MV-4-11 (cell line): Measurements from ENCODE around the gene KCNG2.

Experiments
- DNase-seq: peaks from one replicate; lab custom pipeline; 2025; lab: John Stamatoyannopoulos, UW

Gene KCNG2

GRCh38 chr18:79800371-79801180, 2.8 kb downstream of the KCNG2 start:
- no peak for DNase-seq

DNA sequence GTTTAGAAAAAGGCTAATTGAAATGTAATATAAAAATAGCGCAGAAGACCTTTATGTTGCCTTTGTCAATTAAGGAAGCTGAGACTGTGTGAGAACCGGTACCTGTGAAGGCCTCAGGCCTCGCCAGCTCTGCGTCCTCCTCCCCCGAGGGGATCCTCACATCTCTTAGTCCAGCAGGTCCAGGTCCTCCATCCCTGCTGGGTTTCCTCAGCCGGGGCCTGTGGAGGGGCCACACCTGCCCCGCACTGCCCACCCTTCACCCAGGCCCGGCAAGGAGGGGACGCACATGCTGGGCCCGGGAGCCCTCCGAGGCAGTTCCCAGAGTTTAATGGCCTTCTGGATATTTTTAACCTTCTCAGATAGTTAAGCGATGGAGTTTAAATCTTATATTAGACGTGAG, 3.5 kb downstream of the KCNG2 start:
- no peak for DNase-seq

- no peak for DNase-seq
Observed at GRCh38 chr18:79801641-79802040, 3.9 kb downstream of the KCNG2 start.

GRCh38 chr18:79802298-79802697, 4.6 kb downstream of the KCNG2 start:
- DNase-seq, result no peak

DNA sequence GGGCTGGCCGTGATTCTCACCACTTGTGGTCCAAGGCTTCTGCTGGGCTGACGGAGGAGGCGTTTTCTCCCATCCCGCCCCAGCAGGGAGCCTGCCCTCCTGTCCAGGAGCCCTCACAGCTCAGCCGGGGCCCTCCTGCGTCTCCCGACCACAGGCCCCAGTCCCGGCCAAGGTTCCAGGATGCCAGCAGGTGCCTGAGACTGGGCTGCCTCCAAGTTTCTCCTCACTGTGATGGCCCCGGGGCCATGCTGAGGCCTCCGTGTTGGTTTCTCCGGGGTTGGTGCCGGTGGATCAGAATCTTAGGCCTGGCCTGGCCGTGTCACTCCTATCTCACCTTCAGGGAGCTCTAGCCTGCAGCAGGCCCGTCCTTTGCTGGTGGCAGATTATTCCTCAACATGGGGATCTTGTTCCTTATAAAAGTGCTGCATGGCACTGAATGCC, 5.9 kb downstream of the KCNG2 start:
- no peak for DNase-seq

DNA sequence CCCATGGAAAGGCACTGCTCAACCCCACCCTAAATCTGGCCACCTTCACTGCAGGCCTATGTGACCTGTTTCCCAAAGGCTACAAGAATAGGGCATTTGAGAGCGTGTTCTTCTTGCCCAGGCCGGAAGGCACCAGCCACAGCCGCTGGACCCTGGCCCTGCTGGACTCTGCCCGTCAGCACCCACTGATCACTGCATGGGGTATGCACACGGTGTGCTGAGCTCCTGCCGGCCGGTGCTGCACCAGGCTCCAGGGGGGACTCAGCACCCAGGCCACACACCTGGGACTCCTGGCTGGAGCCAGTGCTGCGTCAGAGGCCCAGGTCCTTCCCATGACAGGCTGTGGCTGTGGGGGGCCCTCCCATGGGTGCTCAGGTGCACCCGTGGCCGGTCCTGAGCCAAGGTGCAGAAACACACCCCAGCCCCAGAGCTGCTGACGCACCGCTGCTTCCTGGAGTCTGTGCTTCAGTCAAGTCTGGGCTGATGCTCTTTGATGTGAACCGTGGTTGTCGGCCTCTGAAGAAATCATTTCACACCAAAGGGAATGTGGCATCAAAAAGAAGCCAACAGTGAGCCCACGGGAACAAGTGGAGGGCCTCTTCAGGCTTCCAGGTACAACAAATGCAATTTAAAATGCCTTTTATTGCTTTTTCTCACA, 6.5 kb downstream of the KCNG2 start:
- no peak for DNase-seq

GRCh38 chr18:79805211-79805887, 7.6 kb downstream of the KCNG2 start:
- no peak for DNase-seq

- no peak for DNase-seq
Observed at GRCh38 chr18:79805926-79806487, 8.3 kb downstream of the KCNG2 start.

DNA sequence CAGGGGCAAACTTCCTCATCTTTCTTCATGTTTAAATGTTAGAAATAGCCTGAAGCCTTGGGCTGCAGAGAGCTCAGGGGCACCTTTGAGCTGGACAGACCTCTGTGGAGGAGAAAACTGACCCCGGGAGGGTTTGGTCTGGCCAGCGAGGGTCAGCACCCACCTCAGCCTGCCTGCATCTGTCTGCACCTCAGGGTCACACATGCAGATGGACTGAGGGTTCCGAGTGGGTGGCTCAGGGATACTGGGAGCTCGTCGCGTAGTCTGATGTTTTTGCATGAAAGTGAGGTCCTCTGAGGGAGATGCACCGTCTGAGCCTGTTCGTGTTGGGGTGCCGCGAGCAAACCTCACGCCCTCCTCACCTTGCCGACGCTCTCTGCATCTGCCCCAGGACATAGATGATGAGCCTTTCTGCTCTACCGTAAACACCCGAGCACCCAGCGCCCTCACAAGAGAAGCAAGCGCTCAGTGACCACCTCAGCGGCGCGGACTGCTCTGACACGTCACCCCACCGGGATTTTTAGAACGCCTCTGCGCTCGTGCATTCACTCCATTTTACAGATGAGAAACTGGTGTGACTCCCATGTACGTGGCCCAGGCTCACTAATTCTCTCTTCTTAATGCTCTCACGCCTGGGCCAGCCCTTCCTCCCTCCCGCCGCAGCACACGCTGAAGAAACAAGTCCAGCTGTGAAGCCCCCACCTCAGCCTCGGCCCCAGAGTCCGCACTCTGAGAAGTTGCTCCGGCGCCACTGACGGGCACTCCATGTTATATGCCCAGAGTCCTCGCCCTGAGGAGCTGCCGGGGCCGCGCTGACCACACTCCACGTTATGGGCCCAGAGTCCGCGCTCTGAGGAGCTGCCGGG, 9.5 kb downstream of the KCNG2 start:
- DNase-seq, result no peak

DNA sequence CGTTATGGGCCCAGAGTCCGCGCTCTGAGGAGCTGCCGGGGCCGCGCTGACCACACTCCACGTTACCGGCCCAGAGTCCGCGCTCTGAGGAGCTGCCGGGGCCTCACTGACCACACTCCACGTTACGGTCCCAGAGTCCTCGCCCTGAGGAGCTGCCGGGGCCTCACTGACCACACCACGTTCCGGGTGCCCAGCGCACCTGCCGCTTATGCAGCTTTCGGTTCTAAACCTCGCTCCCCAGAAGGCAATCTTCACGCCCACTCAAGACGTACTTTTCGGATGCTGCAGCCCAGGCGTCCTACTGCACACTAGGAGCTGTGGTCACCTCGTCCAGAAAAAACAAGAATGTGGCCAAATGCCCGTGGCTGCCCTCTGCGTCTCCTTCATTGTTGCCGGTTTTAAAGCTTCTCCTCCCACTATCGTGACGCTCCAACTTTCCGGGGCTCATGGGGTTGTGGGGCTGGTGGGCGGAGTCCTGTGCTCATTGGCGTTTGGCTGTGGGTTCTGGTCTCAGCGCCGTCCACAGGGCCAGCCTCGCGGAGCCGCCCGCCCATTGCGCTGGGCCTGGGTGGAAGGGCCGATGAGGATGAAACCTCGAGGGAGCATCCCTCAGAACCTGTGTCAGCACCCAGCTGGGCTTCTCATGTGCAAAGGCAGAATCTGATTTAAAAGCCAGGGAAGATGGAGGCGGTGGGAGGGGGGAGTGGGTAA, 11.9 kb downstream of the KCNG2 start:
- no peak for DNase-seq

DNA sequence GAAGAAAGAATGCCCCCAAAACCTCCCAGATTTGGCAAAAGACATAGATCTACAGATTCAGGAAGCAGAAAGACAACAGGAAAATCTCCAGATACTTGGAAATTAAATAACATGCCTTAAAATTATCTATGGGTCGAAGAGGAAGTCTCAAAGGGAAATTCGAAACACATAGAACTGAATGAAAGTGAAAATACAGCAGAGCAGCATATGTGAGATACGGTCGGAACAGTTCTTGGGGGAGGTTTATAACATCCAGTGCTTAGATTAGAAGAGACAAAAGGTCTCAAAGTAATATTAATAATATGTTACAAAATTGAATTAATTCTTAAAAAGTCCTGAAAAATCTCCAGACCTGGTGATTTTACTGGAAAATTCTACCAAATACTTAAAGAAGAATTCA, 14.3 kb downstream of the KCNG2 start:
- DNase-seq, result peak; percentile 26

DNA sequence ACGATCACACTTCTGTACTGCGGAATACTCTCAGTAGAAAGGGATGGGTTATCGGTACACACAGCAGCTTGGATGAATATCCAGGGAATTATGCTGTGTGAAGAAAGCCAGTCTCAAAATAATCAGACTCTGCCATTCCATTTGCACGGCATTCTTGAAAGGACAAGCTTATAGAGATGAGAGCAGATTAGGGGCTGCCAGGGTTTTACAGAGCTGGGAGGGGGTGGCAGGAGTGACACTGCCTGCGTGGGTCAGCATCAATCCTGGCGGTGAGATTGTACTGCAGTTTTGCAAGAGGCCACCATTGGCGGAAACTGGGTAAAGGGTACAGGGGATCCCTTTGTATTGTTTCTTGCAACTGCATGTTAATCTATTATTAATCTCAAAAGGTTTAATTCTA, 16.6 kb downstream of the KCNG2 start:
- DNase-seq, result no peak

GRCh38 chr18:79815657-79816056, 17.9 kb downstream of the KCNG2 start:
- DNase-seq, result no peak

DNA sequence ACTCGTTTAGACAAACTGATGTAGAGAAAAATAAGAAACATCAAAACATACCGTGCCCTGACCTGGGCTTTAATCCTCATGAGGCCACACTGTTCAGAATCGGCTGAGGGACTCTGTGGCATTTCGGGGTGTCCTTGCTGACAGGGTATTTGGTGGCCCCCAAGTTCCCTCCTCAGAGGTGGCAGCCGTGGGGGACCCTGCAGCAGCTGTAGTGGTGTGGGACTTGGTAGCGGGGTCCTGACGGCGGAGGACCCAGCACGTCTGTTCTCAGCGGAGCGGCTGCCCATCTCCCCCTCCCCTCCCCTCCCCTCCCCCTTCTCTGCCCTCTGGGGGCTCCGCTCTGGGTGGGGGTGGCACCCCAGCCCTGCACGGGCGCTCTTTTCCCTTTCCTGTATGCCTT, 18.4 kb downstream of the KCNG2 start:
- no peak for DNase-seq

DNA sequence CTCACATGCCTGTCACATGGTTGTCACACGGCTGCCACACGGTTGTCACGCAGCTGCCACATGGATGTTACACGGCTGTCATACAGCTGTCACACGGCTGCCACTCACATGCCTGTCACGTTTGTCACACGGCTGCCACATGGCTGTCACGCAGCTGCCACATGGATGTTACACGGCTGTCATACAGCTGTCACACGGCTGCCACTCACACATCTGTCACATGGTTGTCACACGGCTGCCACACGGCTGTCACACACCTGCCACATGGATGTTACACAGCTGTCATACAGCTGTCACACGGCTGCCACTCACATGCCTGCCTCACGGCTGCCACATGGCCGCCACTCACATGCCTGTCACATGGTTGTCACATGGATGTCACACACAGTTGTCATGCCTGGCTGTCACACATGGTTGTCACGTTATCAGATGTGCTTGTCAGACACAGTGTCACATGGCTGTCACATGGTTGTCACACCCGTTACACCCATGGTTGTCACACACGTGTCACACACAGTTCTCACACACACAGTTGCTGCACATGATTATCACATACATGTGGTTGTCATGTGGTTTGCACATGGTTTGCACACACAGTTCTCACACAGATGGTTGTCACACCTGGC, 19.4 kb downstream of the KCNG2 start:
- DNase-seq, result no peak

DNA sequence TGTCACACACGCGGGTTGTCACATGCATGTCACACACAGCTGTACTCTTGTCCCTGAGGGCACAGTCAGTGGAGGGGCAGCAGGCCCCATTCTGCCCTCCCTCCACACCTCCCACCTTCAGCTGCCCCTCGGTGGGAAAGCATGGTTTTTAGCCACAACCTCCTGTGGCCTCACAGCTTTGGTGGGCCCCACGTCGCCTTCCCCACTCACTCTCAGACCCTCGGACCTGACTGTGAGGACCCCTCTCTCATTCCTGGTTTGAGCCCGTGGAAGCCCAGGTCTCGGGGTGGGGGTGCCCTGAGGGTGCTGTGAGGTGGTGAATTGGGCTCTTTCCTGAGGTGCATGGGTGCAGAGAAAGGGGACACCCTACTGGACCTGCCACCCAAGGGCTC, 19.9 kb downstream of the KCNG2 start:
- DNase-seq, result no peak

- DNase-seq, result peak; percentile 30
Observed at GRCh38 chr18:79818036-79818435, 20.3 kb downstream of the KCNG2 start.

GRCh38 chr18:79818631-79819030, 20.9 kb downstream of the KCNG2 start:
- no peak for DNase-seq

DNA sequence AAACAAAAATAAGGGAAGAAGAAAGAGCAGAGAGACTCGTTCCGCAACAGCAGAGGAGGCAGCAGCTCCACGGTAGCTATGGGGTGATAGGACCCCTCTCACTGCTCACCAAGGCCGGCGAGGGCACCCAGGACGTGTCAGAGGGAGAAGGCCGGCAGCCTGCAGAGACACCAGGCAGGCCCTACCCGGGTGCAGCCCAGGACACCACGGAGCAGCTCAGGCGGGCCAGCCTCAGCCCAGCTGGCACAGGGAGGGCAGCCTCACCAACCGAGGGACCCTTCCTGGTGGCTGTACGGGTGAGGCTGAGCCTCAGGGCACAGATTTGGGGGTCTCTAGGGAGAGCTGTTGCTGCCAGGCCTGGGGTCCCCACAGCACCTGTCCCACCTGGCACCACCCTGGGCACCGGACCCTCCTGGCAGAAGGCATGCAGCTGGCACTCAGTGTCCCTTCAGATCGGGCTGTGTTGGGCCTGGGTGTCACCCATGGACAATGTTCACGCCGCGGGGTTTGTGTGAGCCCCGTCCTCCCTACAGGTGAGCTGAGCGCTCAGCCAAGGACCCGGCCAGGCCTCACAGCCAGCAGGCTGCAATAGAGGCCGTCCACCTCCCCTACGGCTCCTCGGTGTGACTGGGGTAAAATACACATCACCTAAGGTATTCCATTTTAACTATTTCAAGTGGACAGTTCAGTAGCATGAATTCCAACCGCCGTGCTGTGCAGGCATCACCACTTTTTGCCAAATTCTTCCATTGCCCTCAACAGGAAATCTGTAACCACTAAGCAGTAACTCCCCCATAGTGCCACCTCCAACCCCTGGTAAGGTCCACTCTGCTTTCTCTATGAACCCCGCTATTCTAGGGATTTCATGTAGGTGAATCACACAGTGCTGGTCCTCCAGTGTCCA, 21.6 kb downstream of the KCNG2 start:
- peak; percentile 56 for DNase-seq

- DNase-seq, result peak; percentile 98
Observed at GRCh38 chr18:79819968-79820351, 22.2 kb downstream of the KCNG2 start.
